ENCODE data around the gene NOXO1. TPM values are rescaled to one million over a fixed set of nuclear protein-coding genes. Genes with fewer than 3 reads are reported as not detected.

The NOXO1 gene
- total RNA-seq, 1 donor from 2014 or later = not detected

DNA sequence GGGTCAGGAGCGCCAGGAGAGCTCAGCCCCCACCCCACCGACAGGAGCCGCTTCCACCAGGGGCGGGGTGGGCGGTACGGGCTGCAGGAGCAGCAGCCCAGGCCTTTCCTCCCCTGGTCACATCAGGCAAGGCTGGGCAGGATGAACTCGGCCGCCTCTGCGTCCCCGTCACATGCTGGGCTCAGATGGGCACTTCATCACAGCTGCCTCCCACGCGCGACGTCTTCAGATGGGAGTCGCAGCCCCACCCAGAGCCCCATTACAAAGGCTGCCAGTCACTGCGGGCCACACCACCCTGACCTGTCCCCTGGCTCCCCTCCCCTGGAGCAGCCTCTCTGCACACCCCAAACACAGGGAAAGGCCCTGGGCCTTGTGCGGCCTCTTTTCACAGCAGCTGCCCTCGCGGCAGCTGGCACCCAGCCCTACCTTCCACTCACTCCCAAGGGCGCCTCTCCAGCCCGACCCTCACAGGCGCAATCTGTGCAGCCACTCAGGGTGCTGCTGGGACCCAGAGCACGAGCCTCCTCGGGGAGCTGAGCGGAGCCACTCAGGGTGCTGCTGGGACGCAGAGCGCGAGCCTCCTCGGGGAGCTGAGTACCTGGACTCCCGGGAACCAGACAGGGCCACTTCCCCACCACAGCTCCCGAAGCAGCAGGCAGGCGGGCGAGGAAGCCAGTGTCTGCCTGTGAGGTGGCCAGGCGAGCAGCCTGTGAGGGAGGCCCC lies 23.7 kb upstream of the NOXO1 start:
- intact Hi-C loops (cut with DNase I) = no loop called here
- Histone ChIP-seq H3K4me3 (no peak overlapping the region), H3K27me3 (no peaks in the 10 kb centered on the region), H3K36me3 (peaks cover 32 to 35% of the 10 kb centered on the region in 2 donors), H3K27ac (no peak overlapping the region), H3K9me3 (no peaks in the 10 kb centered on the region), H3K4me1 (peaks cover 17 to 28% of the 10 kb centered on the region in 2 donors)
- TF ChIP-seq, protein P1, sequence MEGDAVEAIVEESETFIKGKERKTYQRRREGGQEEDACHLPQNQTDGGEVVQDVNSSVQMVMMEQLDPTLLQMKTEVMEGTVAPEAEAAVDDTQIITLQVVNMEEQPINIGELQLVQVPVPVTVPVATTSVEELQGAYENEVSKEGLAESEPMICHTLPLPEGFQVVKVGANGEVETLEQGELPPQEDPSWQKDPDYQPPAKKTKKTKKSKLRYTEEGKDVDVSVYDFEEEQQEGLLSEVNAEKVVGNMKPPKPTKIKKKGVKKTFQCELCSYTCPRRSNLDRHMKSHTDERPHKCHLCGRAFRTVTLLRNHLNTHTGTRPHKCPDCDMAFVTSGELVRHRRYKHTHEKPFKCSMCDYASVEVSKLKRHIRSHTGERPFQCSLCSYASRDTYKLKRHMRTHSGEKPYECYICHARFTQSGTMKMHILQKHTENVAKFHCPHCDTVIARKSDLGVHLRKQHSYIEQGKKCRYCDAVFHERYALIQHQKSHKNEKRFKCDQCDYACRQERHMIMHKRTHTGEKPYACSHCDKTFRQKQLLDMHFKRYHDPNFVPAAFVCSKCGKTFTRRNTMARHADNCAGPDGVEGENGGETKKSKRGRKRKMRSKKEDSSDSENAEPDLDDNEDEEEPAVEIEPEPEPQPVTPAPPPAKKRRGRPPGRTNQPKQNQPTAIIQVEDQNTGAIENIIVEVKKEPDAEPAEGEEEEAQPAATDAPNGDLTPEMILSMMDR (IDR thresholded peaks at IDR 0.05) = no peak
- DNase-seq (ENCODE audit: low spot score in 2 of 2) = no peak

DNA sequence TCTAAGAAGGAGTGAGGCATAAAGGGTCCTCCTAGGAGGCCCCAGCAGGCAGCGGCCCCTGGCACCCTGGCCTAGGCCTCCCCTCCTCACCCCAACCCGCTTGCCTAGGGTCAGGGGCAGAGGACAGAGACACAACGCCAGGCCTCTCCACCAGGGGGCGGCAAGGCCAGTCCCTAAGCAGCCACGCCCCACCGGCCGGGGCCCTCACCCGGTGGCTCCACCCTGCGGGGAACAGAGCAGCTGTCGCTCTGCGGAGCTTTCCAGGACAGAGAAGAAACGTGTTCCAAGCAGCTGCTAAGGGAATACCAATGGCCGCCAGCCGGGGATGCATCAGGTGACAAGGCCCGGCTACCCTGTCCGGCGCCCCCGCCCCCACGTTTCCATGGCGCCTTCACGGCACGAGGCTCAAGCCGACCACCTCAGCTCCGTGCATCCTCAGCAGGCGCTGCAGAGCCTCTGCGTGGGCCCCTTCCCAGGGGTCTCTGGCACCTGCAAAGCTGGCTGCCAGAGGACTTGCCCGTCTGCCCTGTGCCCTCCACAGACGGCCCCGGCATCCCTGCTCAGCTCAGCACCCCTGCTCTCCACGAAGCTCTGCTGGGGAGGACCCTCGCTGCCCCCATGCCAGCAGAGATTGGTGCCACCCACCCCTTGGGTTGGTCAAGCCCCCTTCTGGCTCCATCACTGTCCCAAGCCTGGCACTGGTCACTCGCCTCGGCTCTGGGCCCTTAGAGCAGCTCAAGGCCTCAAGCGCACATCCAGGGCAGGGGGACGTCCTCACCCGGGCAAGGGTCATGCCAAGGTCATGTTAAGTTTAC lies 22.8 kb upstream of the NOXO1 start:
- intact Hi-C loops (cut with DNase I) = no loop called here
- peak overlapping the region in 1 of 2 donors; percentile 25 for H3K4me3 ChIP-seq
- DNase-seq (ENCODE audit: low spot score in 2 of 2) = peak in 1 of 2 donors; percentile 85
- H3K36me3 ChIP-seq = peaks cover 41 to 44% of the 10 kb centered on the region in 2 donors
- peaks cover 17 to 28% of the 10 kb centered on the region in 2 donors for H3K4me1 ChIP-seq
- TF ChIP-seq, protein P1 (IDR thresholded peaks at IDR 0.05) = peak; percentile 70 to 83 (median 81)
- H3K27me3 ChIP-seq = no peaks in the 10 kb centered on the region
- no peaks in the 10 kb centered on the region for H3K9me3 ChIP-seq
- H3K27ac ChIP-seq = no peak overlapping the region

GRCh38 chr16:2003231-2003826 lies 22.1 kb upstream of the NOXO1 start:
- H3K9me3 ChIP-seq = no peaks in the 10 kb centered on the region
- no peak overlapping the region for H3K27ac ChIP-seq
- intact Hi-C loops (cut with DNase I) = no loop called here
- H3K27me3 ChIP-seq = no peaks in the 10 kb centered on the region
- TF ChIP-seq, protein P1 (IDR thresholded peaks at IDR 0.05) = no peak
- peaks cover 48 to 51% of the 10 kb centered on the region in 2 donors for H3K36me3 ChIP-seq
- DNase-seq (ENCODE audit: low spot score in 2 of 2) = no peak
- peaks cover 13 to 23% of the 10 kb centered on the region in 2 donors for H3K4me1 ChIP-seq
- H3K4me3 ChIP-seq = no peak overlapping the region

DNA sequence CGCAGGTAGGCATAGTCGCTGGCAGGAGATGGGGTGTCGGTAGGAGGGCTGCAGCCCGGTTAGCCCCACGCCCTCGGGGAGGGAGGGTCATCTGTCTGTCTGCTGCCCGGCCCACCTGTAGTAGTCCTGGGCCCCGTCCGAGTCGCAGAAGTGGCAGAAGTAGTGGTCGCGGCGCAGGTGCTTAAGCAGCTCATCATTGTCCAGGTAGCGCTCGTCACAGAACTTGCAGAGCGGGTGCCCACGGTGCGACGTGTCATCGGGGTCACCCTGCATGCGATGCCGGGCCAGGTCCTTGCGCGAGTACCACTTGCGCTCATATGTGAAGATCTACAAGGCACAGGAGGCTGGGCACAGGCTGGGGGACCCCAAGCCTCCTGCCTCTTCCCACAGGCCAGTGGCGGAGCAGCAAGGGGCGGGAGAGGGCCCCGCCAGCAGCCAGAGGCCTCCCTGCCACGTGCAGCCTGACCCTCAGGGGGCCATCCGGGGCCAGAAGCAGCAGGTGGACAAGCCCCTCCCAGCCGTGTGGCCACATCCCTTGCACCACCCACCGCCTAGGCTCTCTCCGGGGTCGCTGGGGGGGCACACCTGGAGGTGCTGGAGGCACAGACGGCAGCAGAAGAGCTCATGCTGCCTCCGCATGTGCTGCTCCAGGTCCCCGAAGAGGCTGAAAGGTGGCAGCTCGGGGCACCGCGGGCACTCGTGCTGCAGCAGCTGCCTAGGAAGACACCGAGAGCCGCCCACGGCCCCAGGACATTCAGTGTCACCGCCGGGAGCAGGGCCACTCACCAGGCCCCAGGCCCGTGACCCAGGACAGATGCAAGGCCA lies 21.3 kb upstream of the NOXO1 start:
- Histone ChIP-seq H3K4me3 (no peak overlapping the region), H3K4me1 (peaks cover 10 to 16% of the 10 kb centered on the region in 2 donors), H3K9me3 (no peaks in the 10 kb centered on the region), H3K27ac (no peak overlapping the region), H3K36me3 (peaks cover 55 to 58% of the 10 kb centered on the region in 2 donors), H3K27me3 (no peaks in the 10 kb centered on the region)
- TF ChIP-seq, protein P1 (IDR thresholded peaks at IDR 0.05) = no peak
- intact Hi-C loops (cut with DNase I) = no loop called here
- no peak for DNase-seq (ENCODE audit: low spot score in 2 of 2)

All from ascending aorta (tissue), 2 donors.